Measurements from ENCODE around the gene SETMAR. TPM values are rescaled to one million over a fixed set of nuclear protein-coding genes. Genes with fewer than 3 reads are reported as not detected.

SETMAR gene
- total and polyA plus RNA-seq, 2 donors (not counting 1 experiment from before 2014, with no cell fraction given), result 4.2 to 7.6 TPM

GRCh38 chr3:4358273-4358672 lies 55.1 kb downstream of the SETMAR start:
- Histone ChIP-seq H3K36me3 (replicated peaks in 1 of 2; ENCODE audit: control extremely low read depth in 1 of 2, control insufficient read depth in 1 of 2, extremely low read depth in 1 of 2, insufficient read depth in 2 of 2, low read length in 1 of 2) (peaks cover 2 to 13% of the 10 kb centered on the region in 2 experiments), H3K27me3 (replicated peaks in 1 of 4; ENCODE audit: control extremely low read depth in 1 of 4, control insufficient read depth in 3 of 4, insufficient read depth in 4 of 4, low read length in 3 of 4) (no peaks in the 10 kb centered on the region), H3K4me1 (ENCODE audit: control insufficient read depth in 2 of 2, insufficient read depth in 2 of 2, low read length in 2 of 2) (no peaks in the 10 kb centered on the region), H4K20me1 (ENCODE audit: control insufficient read depth, insufficient read depth, low read length, poor library complexity, severe bottlenecking) (no peaks in the 10 kb centered on the region), H3K9me3 (ENCODE audit: control extremely low read depth in 1 of 3, control insufficient read depth in 2 of 3, insufficient read depth in 1 of 3, low read length in 2 of 3) (no peaks in the 10 kb centered on the region), H3K9ac (ENCODE audit: low read length) (no peak overlapping the region), H3K79me2 (ENCODE audit: control insufficient read depth, insufficient read depth, low read length) (no peaks in the 10 kb centered on the region), H3K4me3 (ENCODE audit: control extremely low read depth in 1 of 5, extremely low read depth in 1 of 5, insufficient read depth in 1 of 5, low read depth in 2 of 5, low read length in 4 of 5) (no peak overlapping the region), H3K27ac (ENCODE audit: low read length in 2 of 2) (no peak overlapping the region), H3K4me2 (replicated peaks; ENCODE audit: low read depth, low read length, poor library complexity, severe bottlenecking) (no peak overlapping the region), H2AFZ (ENCODE audit: insufficient read depth, low read depth, low read length, poor library complexity, severe bottlenecking) (no peak overlapping the region)
- no CpG with 5 or more reads among the region's 4 CpGs for WGBS (ENCODE audit: insufficient coverage)
- Mint-ChIP-seq H3K4me1 (no peaks in the 10 kb centered on the region), H3K27me3 (no peaks in the 10 kb centered on the region), H3K27ac (no peak overlapping the region), H3K9me3 (ENCODE audit: insufficient read depth) (no peaks in the 10 kb centered on the region), H3K4me3 (no peak overlapping the region)
- intact Hi-C loops (cut with micrococcal nuclease), result loop anchor here (10.0 kb wide), 1 partner anchor 137 kb away; the partner anchor contains the start of gene ITPR1
- ATAC-seq (ENCODE audit: low read depth), result no peak
- TF ChIP-seq CTCF (IDR thresholded peaks at IDR 0.05) (no peak), EZH2 (IDR thresholded peaks at IDR 0.05; ENCODE audit: borderline replicate concordance, insufficient read depth, low read depth, low read length, poor library complexity, severe bottlenecking) (no peak)
- POLR2A ChIA-PET, result no interaction called here
- DNase-seq, result no peak
- CTCF ChIA-PET, result interaction anchor here (1.1 kb wide), 1 partner anchor 276 kb away, joined by 3 read pairs; no protein-coding TSS in a partner anchor

GRCh38 chr3:4359805-4360502 lies 56.8 kb downstream of the SETMAR start:
- no peak for ATAC-seq (ENCODE audit: low read depth)
- no peaks in the 10 kb centered on the region for H4K20me1 ChIP-seq (ENCODE audit: control insufficient read depth, insufficient read depth, low read length, poor library complexity, severe bottlenecking)
- CTCF ChIA-PET, result interaction anchor here (1.1 to 1.9 kb wide), 3 partner anchors 9 to 274 kb away, joined by 3 to 14 read pairs (median 4); no protein-coding TSS in a partner anchor

More at GRCh38 chr3:4359805-4360502, 56.8 kb downstream of the SETMAR start:
- intact Hi-C loops (cut with micrococcal nuclease), result loop anchor here (10.0 kb wide), 1 partner anchor 135 kb away; the partner anchor contains the start of gene ITPR1
- Mint-ChIP-seq H3K9me3 (ENCODE audit: insufficient read depth) (no peaks in the 10 kb centered on the region), H3K4me3 (no peak overlapping the region), H3K27me3 (no peaks in the 10 kb centered on the region), H3K4me1 (no peaks in the 10 kb centered on the region), H3K27ac (no peak overlapping the region)
- H3K9ac ChIP-seq (ENCODE audit: low read length), result no peak overlapping the region
- WGBS (ENCODE audit: insufficient coverage), result 98% methylated on average over 6 of the region's 12 CpGs
- no peaks in the 10 kb centered on the region for H3K79me2 ChIP-seq (ENCODE audit: control insufficient read depth, insufficient read depth, low read length)
- H3K9me3 ChIP-seq (ENCODE audit: control extremely low read depth in 1 of 3, control insufficient read depth in 2 of 3, insufficient read depth in 1 of 3, low read length in 2 of 3), result no peaks in the 10 kb centered on the region
- H3K36me3 ChIP-seq (replicated peaks in 1 of 2; ENCODE audit: control extremely low read depth in 1 of 2, control insufficient read depth in 1 of 2, extremely low read depth in 1 of 2, insufficient read depth in 2 of 2, low read length in 1 of 2), result peaks cover 2 to 13% of the 10 kb centered on the region in 2 experiments
- H3K4me1 ChIP-seq (ENCODE audit: control insufficient read depth in 2 of 2, insufficient read depth in 2 of 2, low read length in 2 of 2), result no peaks in the 10 kb centered on the region
- POLR2A ChIA-PET, result no interaction called here
- H3K27me3 ChIP-seq (replicated peaks in 1 of 4; ENCODE audit: control extremely low read depth in 1 of 4, control insufficient read depth in 3 of 4, insufficient read depth in 4 of 4, low read length in 3 of 4), result no peaks in the 10 kb centered on the region
- TF ChIP-seq CTCF (IDR thresholded peaks at IDR 0.05), result no peak
- TF ChIP-seq EZH2 (IDR thresholded peaks at IDR 0.05; ENCODE audit: borderline replicate concordance, insufficient read depth, low read depth, low read length, poor library complexity, severe bottlenecking), result no peak
- no peak overlapping the region for H2AFZ ChIP-seq (ENCODE audit: insufficient read depth, low read depth, low read length, poor library complexity, severe bottlenecking)
- H3K4me2 ChIP-seq (replicated peaks; ENCODE audit: low read depth, low read length, poor library complexity, severe bottlenecking), result no peak overlapping the region
- no peak overlapping the region for H3K27ac ChIP-seq (ENCODE audit: low read length in 2 of 2)
- no peak for DNase-seq
- no peak overlapping the region for H3K4me3 ChIP-seq (ENCODE audit: control extremely low read depth in 1 of 5, extremely low read depth in 1 of 5, insufficient read depth in 1 of 5, low read depth in 2 of 5, low read length in 4 of 5)
